Spleen (tissue), 7 donors: Measurements from ENCODE around the gene TMEM243.

Experiments used
- POLR2A ChIP-seq, 3 donors: fragments of 450-650 bp; IDR thresholded peaks; one replicate each; pipeline ENCODE4 v1.5.1; 2017; ENCODE audit warnings: antibody characterized with exemption in 3 of 3, mild to moderate bottlenecking in 1 of 3
- POLR2AphosphoS5 ChIP-seq, 3 donors: sonication (generic); formaldehyde crosslinking; IDR thresholded peaks; one replicate each; pipeline ENCODE4 v1.5.1; 2017; ENCODE audit warnings: antibody characterized with exemption in 3 of 3
- TF ChIP-seq, protein P1 (sequence below), 11 experiments: fragments of 200-600 bp in 7 of 11; fragments of 450-650 bp in 4 of 11; sonication (generic) in 4 of 11; IDR thresholded peaks in 8 of 11; conservative IDR thresholded peaks in 3 of 11; 1 replicate in 7 of 11; 2 replicates in 4 of 11; pipeline versions ENCODE4 v1.4.0 to v1.8.0; 2016 to 2021; ENCODE audit warnings: antibody characterized with exemption in 11 of 11, inconsistent platforms in 4 of 11, mild to moderate bottlenecking in 1 of 11
- donor health status: DM: no; HTN: no; CAD: no; lungs with moderate emphysema.
- donor health status: DM: no; HTN: no; CAD: no.
- donor health status: DM: no; HTN: no; CAD: no.

DNA sequence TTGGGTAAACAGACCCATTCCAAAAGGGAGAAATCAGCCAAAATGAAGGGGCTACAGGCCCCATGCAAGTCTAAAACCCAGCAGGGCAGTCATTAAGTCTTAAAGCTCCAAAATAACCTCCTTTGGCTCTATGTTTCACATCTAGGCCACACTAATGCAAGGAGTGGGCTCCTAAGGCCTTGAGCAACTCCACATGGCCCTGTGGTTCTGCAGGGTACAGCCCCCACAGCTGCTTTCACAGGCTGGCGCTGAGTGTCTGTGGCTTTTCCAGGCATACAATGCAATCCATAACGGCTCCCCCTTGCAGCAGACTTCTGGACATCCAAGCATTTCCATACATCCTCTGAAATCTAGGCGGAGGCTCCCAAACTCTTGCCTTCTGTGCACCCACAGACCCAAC, 9.0 kb downstream of the TMEM243 start:
- TF ChIP-seq, protein P1, sequence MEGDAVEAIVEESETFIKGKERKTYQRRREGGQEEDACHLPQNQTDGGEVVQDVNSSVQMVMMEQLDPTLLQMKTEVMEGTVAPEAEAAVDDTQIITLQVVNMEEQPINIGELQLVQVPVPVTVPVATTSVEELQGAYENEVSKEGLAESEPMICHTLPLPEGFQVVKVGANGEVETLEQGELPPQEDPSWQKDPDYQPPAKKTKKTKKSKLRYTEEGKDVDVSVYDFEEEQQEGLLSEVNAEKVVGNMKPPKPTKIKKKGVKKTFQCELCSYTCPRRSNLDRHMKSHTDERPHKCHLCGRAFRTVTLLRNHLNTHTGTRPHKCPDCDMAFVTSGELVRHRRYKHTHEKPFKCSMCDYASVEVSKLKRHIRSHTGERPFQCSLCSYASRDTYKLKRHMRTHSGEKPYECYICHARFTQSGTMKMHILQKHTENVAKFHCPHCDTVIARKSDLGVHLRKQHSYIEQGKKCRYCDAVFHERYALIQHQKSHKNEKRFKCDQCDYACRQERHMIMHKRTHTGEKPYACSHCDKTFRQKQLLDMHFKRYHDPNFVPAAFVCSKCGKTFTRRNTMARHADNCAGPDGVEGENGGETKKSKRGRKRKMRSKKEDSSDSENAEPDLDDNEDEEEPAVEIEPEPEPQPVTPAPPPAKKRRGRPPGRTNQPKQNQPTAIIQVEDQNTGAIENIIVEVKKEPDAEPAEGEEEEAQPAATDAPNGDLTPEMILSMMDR (IDR thresholded peaks at IDR 0.05 in 8 of 11, conservative IDR thresholded peaks at IDR 0.05 in 3 of 11), result no peak
- TF ChIP-seq POLR2AphosphoS5 (IDR thresholded peaks at IDR 0.05) (no peak), POLR2A (IDR thresholded peaks at IDR 0.05) (no peak)
